HL-60 (cell line): ENCODE data around the gene SIPA1L3.
"Not testable (repeated sequence)": the region's sequence is repeated elsewhere in the genome, so short reads cannot be mapped to it uniquely, and the experiment has no call there.

ENCODE experiments used
- DNase-seq, 2 experiments: peaks; one replicate each; pipeline ENCODE4 v3.0.0-alpha.2; 2010 to 2020; ENCODE audit warnings: low read depth in 1 of 2, low spot score in 1 of 2
- H3K27ac ChIP-seq: fragments of 250-450 bp; sonication (Bioruptor Pico); replicated peaks from 2 replicates; pipeline ENCODE4 v1.5.1; 2020; ENCODE audit warnings: mild to moderate bottlenecking, moderate library complexity
- H3K27me3 ChIP-seq: fragments of 250-450 bp; sonication (Bioruptor Pico); 2 replicates; pipeline ENCODE4 v1.5.1; 2021; ENCODE audit warnings: mild to moderate bottlenecking, moderate library complexity; ENCODE audit not compliant: insufficient read depth, poor library complexity, severe bottlenecking
- H3K4me3 ChIP-seq: replicated peaks from 2 replicates; pipeline ENCODE4 v1.5.1; 2011; ENCODE audit warnings: mild to moderate bottlenecking, control low read depth, low read length; ENCODE audit not compliant: insufficient read depth
- CTCF ChIP-seq: IDR thresholded peaks from one replicate; pipeline ENCODE4 v1.5.1; 2011; ENCODE audit warnings: low read length, control low read depth, inconsistent platforms; ENCODE audit not compliant: insufficient read depth
- GABPA ChIP-seq: IDR thresholded peaks from 2 replicates; pipeline ENCODE4 v1.6.1; 2012; ENCODE audit warnings: low read depth
- POLR2AphosphoS5 ChIP-seq: IDR thresholded peaks from 2 replicates; pipeline ENCODE4 v1.6.1; 2012; ENCODE audit warnings: low read depth
- REST ChIP-seq: IDR thresholded peaks from 2 replicates; pipeline ENCODE4 v1.6.1; 2012; ENCODE audit warnings: low read depth; ENCODE audit not compliant: insufficient replicate concordance
- SPI1 ChIP-seq: IDR thresholded peaks from 2 replicates; pipeline ENCODE4 v1.6.1; 2012; ENCODE audit warnings: low read depth, mild to moderate bottlenecking, borderline replicate concordance

The SIPA1L3 gene

GRCh38 chr19:38223119-38223523 is 316.1 kb downstream of the SIPA1L3 start:
- no peak overlapping the region for H3K4me3 ChIP-seq
- DNase-seq = no peak
- no peak overlapping the region for H3K27ac ChIP-seq
- peaks cover 41% of the 10 kb centered on the region for H3K27me3 ChIP-seq
- TF ChIP-seq POLR2AphosphoS5 (no peak), SPI1 (no peak), CTCF (no peak), REST (no peak), GABPA (no peak)

GRCh38 chr19:38223617-38224013 is 316.6 kb downstream of the SIPA1L3 start:
- no peak for DNase-seq
- Histone ChIP-seq H3K27ac (no peak overlapping the region), H3K4me3 (peak overlapping the region; percentile 48), H3K27me3 (peaks cover 43% of the 10 kb centered on the region)
- TF ChIP-seq GABPA = no peak

GRCh38 chr19:38224014-38224862 is 317.2 kb downstream of the SIPA1L3 start, which contains the start of gene DPF1:
Gene DPF1 (minus strand): TSS chr19:38224222. CDS start chr19:38224142, 80 bp downstream.
- no peak for TF ChIP-seq GABPA
- TF ChIP-seq CTCF = no peak
- TF ChIP-seq POLR2AphosphoS5 = no peak
- TF ChIP-seq REST = no peak
- no peak for TF ChIP-seq SPI1
- peaks cover 50% of the 10 kb centered on the region for H3K27me3 ChIP-seq
- peak in 1 of 2 experiments; percentile 29 for DNase-seq
- H3K27ac ChIP-seq = no peak within 1 kb of the TSS
- H3K4me3 ChIP-seq = peak within 1 kb of the TSS; percentile 48

- H3K4me3 ChIP-seq, DNase-seq, H3K27ac ChIP-seq: not testable (repeated sequence)
- H3K27me3 ChIP-seq = peaks cover 52% of the 10 kb centered on the region
Observed at GRCh38 chr19:38224863-38225218, 317.8 kb downstream of the SIPA1L3 start.
